Subcutaneous adipose tissue (tissue), 4 donors: ENCODE measurements around the gene ADAP1. TPM values are rescaled to one million over a fixed set of nuclear protein-coding genes. Genes with fewer than 3 reads are reported as not detected.

Experiments used
- total RNA-seq, 4 donors: library from RNA; depleted of rRNA; stranded (reverse); fragments of >200 nt; gene quantifications; one replicate each; pipeline ENCODE4 v1.1.0, GENCODE V29; 2016
- TF ChIP-seq, protein P1 (sequence below): fragments of 450-650 bp; IDR thresholded peaks from one replicate; pipeline ENCODE4 v1.5.1; 2016; ENCODE audit warnings: low read depth, mild to moderate bottlenecking, control low read depth, antibody characterized with exemption, moderate library complexity

The ADAP1 gene
- total RNA-seq, 4 donors from 2014 or later, result 8.9 to 12.4 (median 10.2) TPM

DNA sequence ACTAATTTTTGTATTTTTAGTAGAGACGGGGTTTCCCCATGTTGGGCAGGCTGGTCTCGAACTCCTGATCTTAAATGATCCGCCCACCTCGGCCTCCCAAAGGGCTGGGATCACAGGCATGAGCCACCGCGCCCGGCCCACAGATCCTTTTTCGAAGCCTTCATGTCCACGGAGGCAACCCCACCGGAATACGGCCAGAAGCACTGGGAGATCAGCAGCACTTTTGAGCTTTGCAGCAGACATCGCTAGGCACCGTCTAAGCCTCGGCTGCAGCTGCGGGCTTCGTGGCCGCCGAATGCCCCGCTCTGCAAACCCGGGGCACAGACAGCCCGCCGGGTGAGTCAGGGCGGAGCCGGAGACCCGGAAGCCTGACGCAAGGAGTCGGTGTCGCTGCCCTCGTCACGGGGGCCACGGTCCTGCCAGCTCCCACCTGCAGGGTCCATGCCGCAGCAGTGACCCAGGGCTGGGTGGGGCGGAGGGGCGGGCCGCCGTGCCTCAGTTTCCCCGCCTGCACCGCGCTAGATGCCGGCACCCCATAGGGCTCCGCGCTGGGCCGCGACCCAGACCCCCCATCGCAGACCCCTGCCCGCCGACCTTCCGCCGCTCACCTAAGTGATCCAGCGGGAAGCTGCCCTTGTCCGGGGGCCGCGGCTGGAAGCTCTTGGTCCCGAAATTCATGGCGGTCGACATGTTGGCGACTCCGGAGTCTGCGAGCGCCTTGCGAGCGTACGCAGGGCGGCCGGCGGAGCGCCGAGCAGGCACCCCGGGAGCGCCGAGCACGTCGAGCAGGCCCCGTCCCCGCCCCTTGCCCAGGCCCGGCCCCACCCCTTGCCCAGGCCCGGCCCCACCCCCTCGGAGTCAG, 20.6 kb upstream of the ADAP1 start, which contains the start of gene COX19:
COX19 (minus strand) TSS at position 730 of the 862 bp plus-strand sequence; CDS start at position 690, 40 bp downstream.
- TF ChIP-seq, protein P1, sequence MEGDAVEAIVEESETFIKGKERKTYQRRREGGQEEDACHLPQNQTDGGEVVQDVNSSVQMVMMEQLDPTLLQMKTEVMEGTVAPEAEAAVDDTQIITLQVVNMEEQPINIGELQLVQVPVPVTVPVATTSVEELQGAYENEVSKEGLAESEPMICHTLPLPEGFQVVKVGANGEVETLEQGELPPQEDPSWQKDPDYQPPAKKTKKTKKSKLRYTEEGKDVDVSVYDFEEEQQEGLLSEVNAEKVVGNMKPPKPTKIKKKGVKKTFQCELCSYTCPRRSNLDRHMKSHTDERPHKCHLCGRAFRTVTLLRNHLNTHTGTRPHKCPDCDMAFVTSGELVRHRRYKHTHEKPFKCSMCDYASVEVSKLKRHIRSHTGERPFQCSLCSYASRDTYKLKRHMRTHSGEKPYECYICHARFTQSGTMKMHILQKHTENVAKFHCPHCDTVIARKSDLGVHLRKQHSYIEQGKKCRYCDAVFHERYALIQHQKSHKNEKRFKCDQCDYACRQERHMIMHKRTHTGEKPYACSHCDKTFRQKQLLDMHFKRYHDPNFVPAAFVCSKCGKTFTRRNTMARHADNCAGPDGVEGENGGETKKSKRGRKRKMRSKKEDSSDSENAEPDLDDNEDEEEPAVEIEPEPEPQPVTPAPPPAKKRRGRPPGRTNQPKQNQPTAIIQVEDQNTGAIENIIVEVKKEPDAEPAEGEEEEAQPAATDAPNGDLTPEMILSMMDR, result no peak

DNA sequence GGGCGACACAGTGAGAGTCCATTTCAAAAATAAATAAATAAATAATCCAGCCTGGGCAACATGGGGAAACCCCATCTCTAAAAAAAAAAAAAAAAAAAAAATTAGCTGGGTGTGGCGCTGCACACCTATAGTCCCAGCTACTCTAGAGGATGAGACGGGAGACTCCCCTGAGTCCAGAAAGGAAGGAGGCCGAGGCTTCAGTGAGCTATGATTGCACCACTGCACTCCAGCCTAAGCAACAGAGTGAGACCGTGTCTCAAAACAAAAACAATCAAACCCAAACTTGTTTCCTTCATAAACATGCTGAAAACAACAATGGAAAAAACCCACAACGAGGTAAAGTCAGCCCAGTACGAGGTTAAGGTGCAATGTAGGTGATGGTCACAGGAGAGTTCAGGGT, 19.7 kb upstream of the ADAP1 start:
- TF ChIP-seq, protein P1, result no peak

DNA sequence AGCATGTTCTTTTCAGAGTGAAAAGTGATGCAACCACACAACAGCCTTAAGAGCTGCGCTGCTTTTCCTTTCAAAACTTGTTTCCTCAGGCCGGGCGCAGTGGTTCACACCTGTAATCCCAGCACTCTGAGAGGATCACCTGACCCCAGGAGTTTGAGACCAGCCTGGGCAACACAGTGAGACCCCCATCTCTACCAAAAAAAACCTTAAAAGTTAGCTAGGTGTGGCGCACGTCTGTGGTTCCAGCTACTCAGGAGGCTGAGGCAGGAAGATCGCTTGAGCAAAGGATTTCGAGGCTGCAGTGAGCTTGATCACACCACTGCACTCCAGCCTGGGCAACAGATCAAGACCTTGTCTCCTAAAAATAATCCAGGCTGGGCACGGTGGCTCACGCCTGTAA, 18.8 kb upstream of the ADAP1 start:
- TF ChIP-seq, protein P1, result no peak

DNA sequence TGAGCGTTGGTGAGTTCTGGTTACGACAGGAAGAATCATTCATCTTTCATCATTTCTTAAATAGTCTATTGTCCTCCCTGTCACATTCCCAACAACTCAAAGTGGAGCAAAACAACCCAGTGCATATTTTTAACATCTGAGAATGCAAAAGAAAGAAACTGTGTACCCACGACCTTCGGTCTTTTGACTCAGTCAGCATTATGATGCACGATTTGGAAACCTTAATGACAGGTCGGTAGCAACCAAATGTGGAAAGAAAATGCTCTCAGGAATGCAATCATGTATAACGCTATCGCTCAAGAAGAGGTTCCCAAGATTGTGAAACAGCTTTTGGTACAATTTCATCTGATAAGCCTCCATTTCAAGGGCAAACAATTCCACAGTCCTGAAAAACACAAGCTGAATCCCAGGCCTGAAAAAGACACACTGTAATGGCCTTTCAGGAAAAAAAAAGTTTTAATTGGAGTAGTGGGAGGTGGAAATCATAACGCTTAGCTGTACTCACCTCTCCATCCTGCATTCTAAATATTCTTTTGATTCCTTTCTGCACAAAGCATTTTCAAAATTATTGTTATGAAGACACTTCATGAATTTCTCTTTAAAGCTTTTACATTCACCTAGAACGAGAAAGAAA, 18.3 kb upstream of the ADAP1 start:
- TF ChIP-seq, protein P1, result no peak

DNA sequence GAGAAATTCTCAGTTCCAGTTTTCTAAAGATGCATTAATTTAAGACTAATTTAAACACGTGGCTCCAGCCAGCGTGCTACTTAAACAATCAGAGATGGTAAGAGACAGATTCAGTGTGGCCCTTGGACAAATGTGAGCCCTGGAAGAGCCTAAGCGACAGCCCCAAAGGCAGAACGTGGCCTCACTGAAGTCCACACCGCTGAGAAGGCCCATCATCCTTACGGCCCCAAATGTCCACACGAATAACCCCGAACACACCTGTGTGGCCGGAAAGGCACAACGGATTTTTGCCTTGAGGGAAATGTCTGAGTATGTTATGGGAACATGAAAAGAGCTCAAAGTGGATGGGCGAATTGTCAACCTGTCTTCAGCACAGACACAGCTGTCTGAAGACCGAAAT, 17.6 kb upstream of the ADAP1 start:
- TF ChIP-seq, protein P1, result no peak

DNA sequence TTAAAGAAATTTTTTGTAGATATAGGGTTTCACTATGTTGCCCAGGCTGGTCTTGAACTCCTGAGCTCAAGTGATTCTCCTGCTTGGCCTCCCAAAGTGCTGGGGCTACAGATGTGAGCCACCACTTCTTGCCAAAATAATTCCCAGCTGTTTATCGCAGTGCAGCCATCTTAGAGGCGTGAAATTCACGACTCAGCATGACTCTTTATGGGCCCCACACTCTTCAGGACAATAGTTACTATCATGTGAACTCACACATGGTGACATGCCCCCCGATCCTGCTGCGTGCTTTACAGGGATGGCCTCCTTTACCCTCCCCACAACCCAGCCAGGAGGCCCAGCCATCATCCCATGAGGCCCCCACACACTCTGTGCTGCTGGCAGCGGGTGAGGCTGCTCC, 16.3 kb upstream of the ADAP1 start:
- TF ChIP-seq, protein P1, result no peak

DNA sequence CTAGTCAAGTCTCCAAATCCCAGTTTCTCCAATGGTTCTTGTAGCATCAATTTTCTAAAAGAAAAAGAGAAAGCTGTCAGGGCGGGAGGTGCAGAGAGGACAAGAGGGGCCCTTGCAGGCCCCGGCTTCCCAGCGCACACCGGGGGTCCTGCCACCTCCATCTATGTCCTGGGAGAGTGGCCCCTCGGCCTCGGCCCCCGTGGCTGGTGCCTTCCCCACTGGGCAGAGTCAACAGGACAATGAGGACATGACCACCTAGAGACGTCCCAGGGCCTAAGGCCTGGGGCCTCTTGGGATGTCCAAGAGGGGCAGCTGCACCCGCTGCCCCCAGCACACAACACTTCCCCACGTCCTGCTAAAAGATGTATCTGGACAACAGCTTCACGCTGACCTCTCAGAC, 14.9 kb upstream of the ADAP1 start:
- TF ChIP-seq, protein P1, result no peak
